HL-60 (cell line): Measurements from ENCODE around the gene BANF2.

Source experiments
- DNase-seq, 2 experiments: peaks; one replicate each; pipeline ENCODE4 v3.0.0-alpha.2; 2010 to 2020; ENCODE audit warnings: low read depth in 1 of 2, low spot score in 1 of 2
- H3K27ac ChIP-seq: fragments of 250-450 bp; sonication (Bioruptor Pico); replicated peaks from 2 replicates; pipeline ENCODE4 v1.5.1; 2020; ENCODE audit warnings: mild to moderate bottlenecking, moderate library complexity
- H3K27me3 ChIP-seq: fragments of 250-450 bp; sonication (Bioruptor Pico); 2 replicates; pipeline ENCODE4 v1.5.1; 2021; ENCODE audit warnings: mild to moderate bottlenecking, moderate library complexity; ENCODE audit not compliant: insufficient read depth, poor library complexity, severe bottlenecking
- H3K4me3 ChIP-seq: replicated peaks from 2 replicates; pipeline ENCODE4 v1.5.1; 2011; ENCODE audit warnings: mild to moderate bottlenecking, control low read depth, low read length; ENCODE audit not compliant: insufficient read depth
- GABPA ChIP-seq: IDR thresholded peaks from 2 replicates; pipeline ENCODE4 v1.6.1; 2012; ENCODE audit warnings: low read depth
- POLR2AphosphoS5 ChIP-seq: IDR thresholded peaks from 2 replicates; pipeline ENCODE4 v1.6.1; 2012; ENCODE audit warnings: low read depth
- SPI1 ChIP-seq: IDR thresholded peaks from 2 replicates; pipeline ENCODE4 v1.6.1; 2012; ENCODE audit warnings: low read depth, mild to moderate bottlenecking, borderline replicate concordance
- TF ChIP-seq, protein P1 (sequence below): IDR thresholded peaks from 2 replicates; pipeline ENCODE4 v1.6.1; 2012; ENCODE audit warnings: low read depth; ENCODE audit not compliant: insufficient replicate concordance
- TF ChIP-seq, protein P2 (sequence below): IDR thresholded peaks from one replicate; pipeline ENCODE4 v1.5.1; 2011; ENCODE audit warnings: low read length, control low read depth, inconsistent platforms; ENCODE audit not compliant: insufficient read depth

Gene BANF2

DNA sequence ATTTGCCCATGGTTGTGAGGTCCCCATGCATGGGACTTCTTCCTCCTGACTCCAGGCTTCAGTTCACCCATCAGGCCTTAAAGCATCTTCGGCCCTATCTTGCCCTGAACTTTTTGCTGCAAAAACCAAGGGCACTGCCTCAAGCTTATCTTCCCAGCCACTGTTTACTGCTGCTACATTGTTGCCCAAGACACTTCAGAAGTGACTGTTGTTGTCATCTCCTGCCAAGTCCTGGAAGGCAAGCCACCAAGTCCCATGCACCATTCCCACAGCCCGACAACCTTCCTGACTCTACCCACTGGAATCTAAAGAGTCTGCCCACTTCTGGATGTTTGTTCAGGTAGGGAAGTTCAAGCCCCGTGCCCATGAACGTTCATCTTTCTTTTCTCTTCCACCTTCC lies 12.4 kb downstream of the BANF2 start:
- no peak for DNase-seq
- no peak overlapping the region for H3K4me3 ChIP-seq
- H3K27me3 ChIP-seq, result no peaks in the 10 kb centered on the region
- TF ChIP-seq GABPA (no peak), SPI1 (no peak), POLR2AphosphoS5 (no peak)
- TF ChIP-seq, protein P1, sequence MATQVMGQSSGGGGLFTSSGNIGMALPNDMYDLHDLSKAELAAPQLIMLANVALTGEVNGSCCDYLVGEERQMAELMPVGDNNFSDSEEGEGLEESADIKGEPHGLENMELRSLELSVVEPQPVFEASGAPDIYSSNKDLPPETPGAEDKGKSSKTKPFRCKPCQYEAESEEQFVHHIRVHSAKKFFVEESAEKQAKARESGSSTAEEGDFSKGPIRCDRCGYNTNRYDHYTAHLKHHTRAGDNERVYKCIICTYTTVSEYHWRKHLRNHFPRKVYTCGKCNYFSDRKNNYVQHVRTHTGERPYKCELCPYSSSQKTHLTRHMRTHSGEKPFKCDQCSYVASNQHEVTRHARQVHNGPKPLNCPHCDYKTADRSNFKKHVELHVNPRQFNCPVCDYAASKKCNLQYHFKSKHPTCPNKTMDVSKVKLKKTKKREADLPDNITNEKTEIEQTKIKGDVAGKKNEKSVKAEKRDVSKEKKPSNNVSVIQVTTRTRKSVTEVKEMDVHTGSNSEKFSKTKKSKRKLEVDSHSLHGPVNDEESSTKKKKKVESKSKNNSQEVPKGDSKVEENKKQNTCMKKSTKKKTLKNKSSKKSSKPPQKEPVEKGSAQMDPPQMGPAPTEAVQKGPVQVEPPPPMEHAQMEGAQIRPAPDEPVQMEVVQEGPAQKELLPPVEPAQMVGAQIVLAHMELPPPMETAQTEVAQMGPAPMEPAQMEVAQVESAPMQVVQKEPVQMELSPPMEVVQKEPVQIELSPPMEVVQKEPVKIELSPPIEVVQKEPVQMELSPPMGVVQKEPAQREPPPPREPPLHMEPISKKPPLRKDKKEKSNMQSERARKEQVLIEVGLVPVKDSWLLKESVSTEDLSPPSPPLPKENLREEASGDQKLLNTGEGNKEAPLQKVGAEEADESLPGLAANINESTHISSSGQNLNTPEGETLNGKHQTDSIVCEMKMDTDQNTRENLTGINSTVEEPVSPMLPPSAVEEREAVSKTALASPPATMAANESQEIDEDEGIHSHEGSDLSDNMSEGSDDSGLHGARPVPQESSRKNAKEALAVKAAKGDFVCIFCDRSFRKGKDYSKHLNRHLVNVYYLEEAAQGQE, result no peak
- TF ChIP-seq, protein P2, sequence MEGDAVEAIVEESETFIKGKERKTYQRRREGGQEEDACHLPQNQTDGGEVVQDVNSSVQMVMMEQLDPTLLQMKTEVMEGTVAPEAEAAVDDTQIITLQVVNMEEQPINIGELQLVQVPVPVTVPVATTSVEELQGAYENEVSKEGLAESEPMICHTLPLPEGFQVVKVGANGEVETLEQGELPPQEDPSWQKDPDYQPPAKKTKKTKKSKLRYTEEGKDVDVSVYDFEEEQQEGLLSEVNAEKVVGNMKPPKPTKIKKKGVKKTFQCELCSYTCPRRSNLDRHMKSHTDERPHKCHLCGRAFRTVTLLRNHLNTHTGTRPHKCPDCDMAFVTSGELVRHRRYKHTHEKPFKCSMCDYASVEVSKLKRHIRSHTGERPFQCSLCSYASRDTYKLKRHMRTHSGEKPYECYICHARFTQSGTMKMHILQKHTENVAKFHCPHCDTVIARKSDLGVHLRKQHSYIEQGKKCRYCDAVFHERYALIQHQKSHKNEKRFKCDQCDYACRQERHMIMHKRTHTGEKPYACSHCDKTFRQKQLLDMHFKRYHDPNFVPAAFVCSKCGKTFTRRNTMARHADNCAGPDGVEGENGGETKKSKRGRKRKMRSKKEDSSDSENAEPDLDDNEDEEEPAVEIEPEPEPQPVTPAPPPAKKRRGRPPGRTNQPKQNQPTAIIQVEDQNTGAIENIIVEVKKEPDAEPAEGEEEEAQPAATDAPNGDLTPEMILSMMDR, result no peak
- no peak overlapping the region for H3K27ac ChIP-seq

DNA sequence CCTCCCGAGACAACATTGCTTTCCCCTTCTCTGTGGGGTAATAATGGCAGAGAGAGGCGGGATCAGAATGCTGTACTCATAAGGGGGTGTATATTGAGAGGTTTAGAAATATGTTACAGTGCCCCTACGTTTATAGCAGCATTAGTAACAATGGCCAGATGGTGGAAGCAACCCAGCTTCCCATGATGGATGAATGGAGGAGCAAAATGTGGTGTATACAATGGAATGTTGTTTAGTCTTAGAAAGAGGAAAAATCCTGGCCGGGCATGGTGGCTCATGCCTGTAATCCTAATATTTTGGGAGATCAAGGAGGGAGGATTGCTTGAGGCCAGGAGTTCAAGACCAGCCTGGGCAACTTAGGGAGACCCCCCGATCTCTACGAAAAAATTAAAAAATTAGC lies 12.9 kb downstream of the BANF2 start:
- Histone ChIP-seq H3K27me3 (no peaks in the 10 kb centered on the region), H3K27ac (no peak overlapping the region), H3K4me3 (no peak overlapping the region)
- DNase-seq, result no peak
- TF ChIP-seq SPI1 (no peak), POLR2AphosphoS5 (no peak), GABPA (no peak)
- TF ChIP-seq, protein P1, result no peak
- TF ChIP-seq, protein P2, result no peak

DNA sequence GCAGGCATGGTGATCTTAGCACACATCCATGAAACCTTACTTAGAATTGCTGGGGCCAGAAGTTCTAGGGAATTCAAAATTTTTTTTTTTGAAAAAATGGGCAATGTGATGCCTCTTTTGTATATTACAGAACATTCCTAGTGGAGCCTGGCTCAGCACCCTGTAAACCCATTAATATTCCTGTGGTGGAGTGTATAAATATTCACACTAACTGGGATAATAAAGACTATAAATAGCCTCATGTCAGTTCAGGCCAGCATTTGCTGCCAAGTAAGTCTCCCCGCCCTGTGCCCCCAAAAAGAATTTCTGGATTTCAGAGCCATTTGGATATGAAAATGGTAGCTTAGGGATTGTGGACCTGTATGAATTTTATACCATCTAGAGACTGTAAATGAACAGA lies 14.8 kb downstream of the BANF2 start:
- H3K4me3 ChIP-seq, result no peak overlapping the region
- no peak for TF ChIP-seq POLR2AphosphoS5
- TF ChIP-seq SPI1, result no peak
- TF ChIP-seq, protein P2, result no peak
- TF ChIP-seq GABPA, result no peak
- TF ChIP-seq, protein P1, result no peak
- H3K27ac ChIP-seq, result no peak overlapping the region
- no peak for DNase-seq
- H3K27me3 ChIP-seq, result no peaks in the 10 kb centered on the region
